Airway epithelial cell (primary cell): ENCODE data around the gene S100A4. TPM values are rescaled to one million over a fixed set of nuclear protein-coding genes. Genes with fewer than 3 reads are reported as not detected.

Experiments used
- total RNA-seq: library from RNA; depleted of rRNA; stranded (reverse); fragments of >200 nt; gene quantifications from 2 replicates; pipeline ENCODE4 v1.2.3, GENCODE V29; 2015

S100A4 gene
- 45.3 and 57.0 TPM in 2 replicates for total RNA-seq

GRCh38 chr1:153545067-153546055 lies at the start of gene S100A4:
Gene S100A4, minus strand, starts transcription at chr1:153545806. Its CDS starts 1,012 bp downstream, at chr1:153544794.

GRCh38 chr1:153565529-153566374 lies 20.1 kb upstream of the S100A4 start, which contains the start of gene S100A2:
Gene S100A2, minus strand, starts transcription at chr1:153565844. Its CDS starts 1,967 bp downstream, at chr1:153563877.

GRCh38 chr1:153548722-153549688 lies 3.4 kb upstream of the S100A4 start, which contains the start of gene S100A3:
Gene S100A3, minus strand, starts transcription at chr1:153549258. Its CDS starts 773 bp downstream, at chr1:153548485.

GRCh38 chr1:153540394-153541361 lies 4.9 kb downstream of the S100A4 start, which contains the start of gene S100A5:
Gene S100A5, minus strand, starts transcription at chr1:153540934. Its CDS starts 743 bp downstream, at chr1:153540191.

GRCh38 chr1:153535242-153536011 lies 10.2 kb downstream of the S100A4 start, which contains the start of gene S100A6:
Gene S100A6, minus strand, starts transcription at chr1:153535991. Its CDS starts 652 bp downstream, at chr1:153535339.

Other genes starting within 250 kb of the S100A4 start
- 2.5 and 6.0 TPM in 2 replicates for gene PGLYRP3, start 232.9 kb downstream of the S100A4 start, total RNA-seq
- gene PGLYRP4, start 197.0 kb downstream of the S100A4 start, total RNA-seq: 3.5 and 10.7 TPM in 2 replicates
- gene S100A9, start 188.0 kb downstream of the S100A4 start, total RNA-seq: 4,961 and 5,057 TPM in 2 replicates
- gene S100A12, start 170.2 kb downstream of the S100A4 start, total RNA-seq: 4.7 and 5.3 TPM in 2 replicates
- gene S100A8, start 154.7 kb downstream of the S100A4 start, total RNA-seq: 1,254 and 1,417 TPM in 2 replicates
- gene S100A7A, start 129.3 kb downstream of the S100A4 start, total RNA-seq: not detected in 2 replicates
- gene S100A7, start 85.2 kb downstream of the S100A4 start, total RNA-seq: 0.42 and 3.5 TPM in 2 replicates
- 2,657 and 2,815 TPM in 2 replicates for gene S100A6, start 9.8 kb downstream of the S100A4 start, total RNA-seq
- 0.49 TPM in 1 of 2 replicates, not detected in the other for gene S100A5, start 4.9 kb downstream of the S100A4 start, total RNA-seq
- 4.6 and 9.0 TPM in 2 replicates for gene S100A3, start 3.5 kb upstream of the S100A4 start, total RNA-seq
- gene S100A2, start 20.0 kb upstream of the S100A4 start, total RNA-seq: 5,324 and 7,203 TPM in 2 replicates
- 1,881 and 1,940 TPM in 2 replicates for gene S100A16, start 67.3 kb upstream of the S100A4 start, total RNA-seq
- 1,909 and 2,185 TPM in 2 replicates for gene S100A14, start 70.5 kb upstream of the S100A4 start, total RNA-seq
- 124 and 160 TPM in 2 replicates for gene S100A13, start 81.7 kb upstream of the S100A4 start, total RNA-seq
- not detected in 2 replicates for gene S100A1, start 82.6 kb upstream of the S100A4 start, total RNA-seq
- gene CHTOP, start 88.3 kb upstream of the S100A4 start, total RNA-seq: 43.7 and 46.6 TPM in 2 replicates
- 56.8 and 62.6 TPM in 2 replicates for gene SNAPIN, start 112.9 kb upstream of the S100A4 start, total RNA-seq
- 208 and 209 TPM in 2 replicates for gene ILF2, start 125.2 kb upstream of the S100A4 start, total RNA-seq
- gene NPR1, start 132.9 kb upstream of the S100A4 start, total RNA-seq: not detected in 2 replicates
- gene INTS3, start 182.2 kb upstream of the S100A4 start, total RNA-seq: 22.5 and 25.0 TPM in 2 replicates
- gene SLC27A3, start 229.6 kb upstream of the S100A4 start, total RNA-seq: 11.3 and 19.6 TPM in 2 replicates